GM12892 (cell line): ENCODE data around the gene SP4.
"Not testable (repeated sequence)": the region's sequence is repeated elsewhere in the genome, so short reads cannot be mapped to it uniquely, and the experiment has no call there.

ENCODE experiments used
- POLR2A ChIP-seq: IDR thresholded peaks from 2 replicates; pipeline ENCODE4 v1.6.1; 2011; ENCODE audit warnings: low read depth, low read length, control low read depth
- POLR2AphosphoS5 ChIP-seq: IDR thresholded peaks from 2 replicates; pipeline ENCODE4 v1.6.1; 2011; ENCODE audit warnings: low read depth, low read length, control low read depth
- TAF1 ChIP-seq: IDR thresholded peaks from 2 replicates; pipeline ENCODE4 v1.6.1; 2011; ENCODE audit warnings: low read depth, mild to moderate bottlenecking, control low read depth, low read length, borderline replicate concordance

GRCh38 chr7:21532485-21532884 lies 104.6 kb downstream of the SP4 start:
- TF ChIP-seq POLR2AphosphoS5, TAF1, POLR2A: not testable (repeated sequence)
